Fibroblast of skin of right biceps (primary cell): ENCODE data around the gene ZRANB1.
A peak's percentile ranks its signal among the peaks of the same experiment; 100 is the strongest.

Source experiments
- DNase-seq: peaks from one replicate; pipeline ENCODE4 v3.0.0-alpha.2; 2013

ZRANB1 gene

DNA sequence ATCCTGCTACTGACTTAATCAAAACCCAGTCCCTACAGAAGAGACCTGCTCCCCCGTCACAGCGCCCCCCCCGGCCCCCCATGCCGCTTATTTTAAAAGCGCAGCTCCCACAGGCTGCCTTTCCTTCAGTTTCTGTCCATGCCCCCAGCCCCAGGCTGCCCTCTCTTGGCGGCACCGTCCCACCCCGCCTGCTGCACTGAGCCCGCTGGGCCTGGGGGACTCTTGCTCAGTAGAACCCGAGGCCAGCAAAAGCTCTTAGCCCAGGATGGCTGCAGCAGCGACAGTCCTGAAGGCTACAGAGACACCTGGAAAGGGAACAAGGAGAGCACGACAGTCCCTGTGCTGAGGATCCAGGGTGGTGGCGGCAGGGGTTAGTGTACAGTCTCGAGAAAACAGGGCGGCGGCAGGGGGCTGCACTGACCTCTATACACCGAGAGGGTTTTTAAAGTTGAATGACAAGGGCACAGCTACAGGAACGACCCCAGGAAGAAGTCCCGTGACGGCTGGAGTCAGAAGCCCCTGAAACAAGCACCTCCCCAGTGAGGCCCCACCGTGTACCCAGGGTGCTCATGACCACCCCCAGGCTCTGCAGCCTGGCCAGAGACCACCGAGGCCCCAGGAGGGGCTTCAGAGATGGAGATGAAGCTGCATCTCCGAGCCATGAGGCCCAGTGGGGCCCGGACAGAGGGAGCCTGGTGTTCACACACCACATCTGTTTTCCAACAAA, 54.4 kb downstream of the ZRANB1 start:
- DNase-seq: no peak

DNA sequence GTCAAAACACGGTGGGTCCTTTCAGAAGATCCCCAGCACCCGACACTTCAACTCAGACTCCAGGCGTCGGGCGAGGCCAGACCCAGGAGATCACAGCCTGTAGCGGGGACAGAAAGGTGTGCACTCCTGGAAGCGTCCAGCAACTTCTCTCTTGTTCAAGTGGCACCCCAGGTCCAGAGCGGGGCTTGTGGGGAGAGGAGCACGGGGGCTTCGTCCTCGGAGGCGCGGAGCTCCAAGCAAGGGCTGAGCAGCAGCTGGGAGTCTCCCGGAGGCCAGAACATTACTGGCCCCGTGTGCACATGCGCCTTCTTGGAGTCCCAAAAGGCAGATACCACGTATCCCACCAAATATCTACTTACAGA, 54.9 kb downstream of the ZRANB1 start:
- no peak for DNase-seq

DNA sequence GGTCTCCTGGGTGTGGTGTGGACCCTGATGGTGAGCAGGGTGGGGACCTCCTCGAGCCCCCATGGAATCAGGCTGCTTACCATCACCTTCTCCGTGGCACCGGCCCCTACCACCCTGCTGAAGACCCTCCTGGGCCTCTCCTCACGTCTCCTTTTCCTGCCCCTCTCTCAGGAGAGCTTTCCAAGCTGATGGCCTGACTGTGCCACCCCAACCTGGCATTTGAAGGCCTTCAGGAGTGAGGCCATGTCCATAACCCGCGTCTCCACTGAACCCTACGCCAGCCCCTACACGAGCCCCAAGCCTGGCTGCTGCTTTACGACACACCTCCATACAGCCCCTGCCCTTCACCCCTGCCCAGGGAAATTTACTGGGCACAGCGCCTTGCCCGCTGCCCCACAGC, 55.4 kb downstream of the ZRANB1 start:
- DNase-seq: no peak

DNA sequence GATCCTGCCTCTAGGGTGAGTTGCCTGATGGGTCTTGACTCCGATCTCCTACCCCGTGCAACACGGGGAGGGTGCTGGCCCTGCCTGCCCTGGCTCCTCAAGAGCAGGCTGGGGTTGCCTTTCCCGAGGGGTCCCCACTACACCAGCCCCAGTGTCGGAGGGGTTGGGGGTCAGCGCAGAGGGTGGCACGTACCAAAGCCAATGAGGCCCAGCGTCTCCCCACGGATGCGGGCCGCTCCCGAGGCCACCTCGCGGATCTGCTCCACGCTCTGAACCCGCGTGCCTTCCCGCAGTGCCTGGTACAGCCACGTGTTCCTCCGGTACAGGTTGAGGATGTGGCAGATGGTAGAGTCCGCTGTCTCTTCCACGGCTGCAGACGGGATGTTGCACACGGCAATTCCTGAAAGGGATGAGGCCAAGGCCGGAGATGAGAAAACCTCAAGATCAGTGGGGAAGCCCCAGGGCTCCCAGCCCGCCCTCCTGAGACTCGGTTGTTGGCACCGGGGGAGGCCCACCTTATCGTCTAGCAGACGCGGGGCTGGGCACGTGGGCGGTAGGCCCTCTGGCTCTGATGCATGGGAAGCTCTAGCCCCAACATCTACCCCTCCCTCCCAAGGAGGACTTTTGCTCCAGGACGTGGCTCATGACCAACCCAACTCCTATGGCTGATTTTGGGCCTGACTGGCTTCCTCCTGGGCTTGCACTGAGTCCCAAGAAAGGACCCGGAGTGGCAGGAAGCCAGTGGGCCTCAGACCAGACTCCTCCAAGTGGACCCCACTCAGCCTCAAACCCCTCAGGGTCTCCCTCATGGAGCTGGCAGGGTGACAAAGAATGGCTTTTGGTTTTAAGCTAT, 56.1 kb downstream of the ZRANB1 start:
- no peak for DNase-seq

GRCh38 chr10:124998624-124999291, 56.8 kb downstream of the ZRANB1 start:
- no peak for DNase-seq

DNA sequence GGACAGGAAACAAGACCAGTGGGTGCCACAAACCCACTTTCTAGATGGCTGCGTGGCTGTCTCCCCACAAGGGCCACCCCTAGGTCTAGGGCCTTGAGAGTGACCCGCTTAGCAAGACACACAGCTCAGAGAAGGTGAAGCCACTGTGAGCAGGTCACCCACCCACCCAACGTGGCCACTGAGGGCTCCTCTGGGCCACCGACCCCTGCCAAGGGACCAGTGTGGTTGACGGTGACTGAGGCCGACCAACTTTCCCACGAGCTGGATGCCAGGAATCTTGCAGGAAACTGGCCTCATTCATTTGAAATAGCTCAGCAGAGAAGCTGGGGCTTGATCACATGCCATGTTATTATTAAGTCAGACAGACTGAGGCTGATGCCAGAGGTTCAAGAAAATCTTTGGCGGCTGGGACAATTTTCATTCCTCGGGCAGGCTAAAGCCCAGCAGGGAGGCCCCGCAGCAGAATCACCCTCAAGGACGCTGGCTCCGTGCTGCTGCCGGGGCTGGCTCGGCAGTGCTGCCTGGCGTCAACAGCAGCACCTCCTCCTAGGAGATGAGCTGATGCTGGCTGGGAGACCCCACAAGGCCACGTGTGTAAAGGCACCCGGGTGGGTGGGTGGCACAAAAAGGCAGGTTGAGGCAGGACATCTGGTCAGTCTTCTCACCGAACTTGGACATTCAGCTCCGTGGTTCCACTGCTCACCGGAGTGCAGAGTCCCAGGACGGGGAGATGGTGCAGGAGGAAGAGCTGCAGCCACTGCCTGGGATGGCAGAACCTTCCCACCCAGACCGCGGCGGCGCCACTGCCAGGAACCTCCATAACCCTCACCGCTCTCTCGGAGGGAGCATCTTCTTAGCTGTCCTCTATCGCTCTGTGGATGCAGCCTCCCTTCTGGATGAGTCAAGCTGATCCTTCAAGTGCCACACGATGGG, 57.8 kb downstream of the ZRANB1 start:
- DNase-seq: peak; percentile 50

- peak; percentile 35 for DNase-seq
Observed at GRCh38 chr10:125000366-125001312, 58.7 kb downstream of the ZRANB1 start.

- no peak for DNase-seq
Observed at GRCh38 chr10:125001313-125002046, 59.6 kb downstream of the ZRANB1 start.

- no peak for DNase-seq
Observed at GRCh38 chr10:125002047-125002422, 60.1 kb downstream of the ZRANB1 start.

GRCh38 chr10:125002423-125003145, 60.7 kb downstream of the ZRANB1 start:
- DNase-seq: no peak

DNA sequence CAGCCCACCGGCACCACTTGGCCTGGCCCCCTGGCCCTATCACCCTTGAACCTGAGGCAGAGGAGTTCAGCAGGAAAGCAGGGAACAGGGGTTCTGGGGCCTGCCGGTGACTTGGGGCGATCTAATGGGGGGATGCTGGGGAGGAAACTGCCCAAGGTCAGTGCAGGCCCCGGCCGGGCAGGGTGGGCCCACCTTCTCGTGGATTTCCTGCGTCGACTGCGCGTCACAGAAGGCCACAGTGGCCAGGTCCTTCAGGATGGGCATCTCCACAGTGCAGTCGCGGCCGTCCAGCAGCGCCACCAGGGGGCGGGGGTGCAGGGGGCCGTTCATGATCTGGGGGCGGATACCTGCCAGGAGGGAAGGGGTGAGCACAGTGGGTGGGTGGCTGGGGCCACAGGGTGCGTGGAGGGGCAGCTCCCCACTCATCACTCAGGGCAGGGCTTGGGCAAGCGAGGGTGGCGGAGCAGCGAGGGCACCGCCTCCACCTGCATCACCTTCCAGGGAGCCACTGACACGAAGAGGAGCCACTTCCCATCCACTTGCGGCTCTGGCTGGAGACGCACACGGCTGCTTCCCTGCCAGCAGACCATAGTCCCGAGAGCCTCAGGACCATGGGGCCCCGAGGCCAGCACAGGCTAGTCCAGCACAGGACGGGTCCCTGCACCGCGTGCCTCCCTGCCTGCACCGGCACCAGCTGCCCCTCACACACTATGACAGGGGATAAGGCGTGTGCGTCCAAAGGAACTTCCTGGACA, 61.4 kb downstream of the ZRANB1 start:
- no peak for DNase-seq

GRCh38 chr10:125003901-125004467, 62.1 kb downstream of the ZRANB1 start:
- DNase-seq: no peak

- DNase-seq: no peak
Observed at GRCh38 chr10:125004571-125005311, 62.8 kb downstream of the ZRANB1 start.

DNA sequence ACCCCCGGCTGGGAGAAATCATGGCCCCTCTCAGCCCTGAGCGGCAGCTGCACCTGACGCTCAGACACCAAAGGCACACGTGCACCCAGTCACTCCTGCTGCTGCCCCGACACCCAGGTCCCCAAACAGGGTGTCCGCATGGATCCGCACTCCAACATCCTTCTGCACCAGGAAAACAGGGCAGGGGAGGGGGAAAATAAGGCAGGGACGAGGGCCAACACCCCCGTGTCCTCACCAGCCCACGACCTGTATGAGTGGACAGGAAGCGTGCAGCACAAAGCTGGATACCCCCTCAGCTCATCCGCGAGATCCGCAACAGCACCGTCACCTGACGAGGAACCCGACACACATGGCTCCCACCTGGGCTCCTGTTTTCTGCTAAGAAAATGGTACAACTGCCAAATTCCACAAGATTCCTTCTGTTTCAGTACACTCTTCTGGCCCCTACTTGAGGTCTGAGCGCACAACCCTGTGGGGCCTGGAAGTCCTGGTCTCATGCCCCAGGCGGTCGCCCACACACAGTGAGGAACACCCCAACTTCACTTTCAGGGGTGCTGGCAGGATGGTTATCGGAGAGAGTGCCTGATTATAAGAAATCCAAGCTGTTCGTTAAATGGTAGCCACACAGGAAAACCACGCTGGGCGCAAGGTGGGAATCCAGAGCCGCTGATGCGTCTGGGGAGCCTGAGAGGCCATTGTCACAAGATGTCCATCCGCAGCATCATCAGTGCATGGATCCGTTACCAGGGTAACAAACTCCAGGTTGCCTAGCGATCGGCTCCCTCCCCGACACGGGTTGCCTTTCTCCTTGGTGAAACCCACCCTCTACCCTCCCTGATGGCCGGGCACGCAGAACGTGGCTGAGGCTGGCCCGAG, 63.6 kb downstream of the ZRANB1 start:
- no peak for DNase-seq

- no peak for DNase-seq
Observed at GRCh38 chr10:125006188-125006680, 64.3 kb downstream of the ZRANB1 start.

GRCh38 chr10:125006921-125007426, 65.1 kb downstream of the ZRANB1 start:
- peak; percentile 72 for DNase-seq

DNA sequence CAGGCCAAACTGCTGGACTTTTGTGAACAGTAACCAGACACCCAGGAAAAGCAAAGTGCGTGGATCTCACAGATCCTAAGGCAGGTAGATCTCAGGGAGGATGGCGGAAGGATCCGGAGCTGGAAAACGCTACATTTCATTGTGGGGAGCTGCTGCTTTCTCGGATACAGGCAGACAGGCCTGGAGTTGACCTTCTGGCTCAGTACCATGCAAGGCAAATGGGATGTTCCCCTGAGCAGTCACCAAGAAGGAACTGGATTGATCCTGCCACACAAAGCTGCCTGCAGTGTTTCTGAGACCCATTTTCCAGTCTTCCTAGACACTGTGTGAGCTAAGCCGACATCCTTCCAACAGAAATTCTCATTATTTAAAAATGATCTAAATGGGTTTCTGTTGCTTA, 65.5 kb downstream of the ZRANB1 start:
- DNase-seq: no peak
